GDM1 (cell line): ENCODE measurements around the gene FRK.
"Not testable (repeated sequence)": the region's sequence is repeated elsewhere in the genome, so short reads cannot be mapped to it uniquely, and the experiment has no call there.

Source experiments
- DNase-seq: peaks from one replicate; lab custom pipeline; 2025; lab: John Stamatoyannopoulos, UW

Gene FRK

GRCh38 chr6:116008470-116009243 lies 52.0 kb downstream of the FRK start:
- no peak for DNase-seq

GRCh38 chr6:116004841-116005815 lies 55.6 kb downstream of the FRK start:
- no peak for DNase-seq

- no peak for DNase-seq
Observed at GRCh38 chr6:116003668-116004067, 57.0 kb downstream of the FRK start.

GRCh38 chr6:116002756-116003155 lies 57.9 kb downstream of the FRK start:
- no peak for DNase-seq

- no peak for DNase-seq
Observed at GRCh38 chr6:115999235-115999634, 61.5 kb downstream of the FRK start.

GRCh38 chr6:115997990-115998585 lies 62.6 kb downstream of the FRK start:
- DNase-seq: no peak

GRCh38 chr6:115986026-115986425 lies 74.7 kb downstream of the FRK start:
- DNase-seq: no peak

- DNase-seq: no peak
Observed at GRCh38 chr6:115984809-115985208, 75.9 kb downstream of the FRK start.

- DNase-seq: no peak
Observed at GRCh38 chr6:115983998-115984397, 76.7 kb downstream of the FRK start.

- no peak for DNase-seq
Observed at GRCh38 chr6:115982453-115982852, 78.2 kb downstream of the FRK start.

GRCh38 chr6:115977220-115977619 lies 83.5 kb downstream of the FRK start:
- no peak for DNase-seq

GRCh38 chr6:115976321-115976870 lies 84.3 kb downstream of the FRK start:
- no peak for DNase-seq

GRCh38 chr6:115972679-115973078 lies 88.0 kb downstream of the FRK start:
- DNase-seq: no peak

- DNase-seq: no peak
Observed at GRCh38 chr6:115971785-115972184, 88.9 kb downstream of the FRK start.

GRCh38 chr6:115969930-115970273 lies 90.8 kb downstream of the FRK start:
- DNase-seq: no peak

- DNase-seq: no peak
Observed at GRCh38 chr6:115969207-115969929, 91.3 kb downstream of the FRK start.

GRCh38 chr6:115960286-115960685 lies 100.4 kb downstream of the FRK start:
- not testable (repeated sequence) for DNase-seq

GRCh38 chr6:115958958-115959357 lies 101.7 kb downstream of the FRK start:
- no peak for DNase-seq

GRCh38 chr6:115954740-115955139 lies 106.0 kb downstream of the FRK start:
- no peak for DNase-seq

GRCh38 chr6:115948751-115949150 lies 111.9 kb downstream of the FRK start:
- no peak for DNase-seq

GRCh38 chr6:115947966-115948541 lies 112.6 kb downstream of the FRK start:
- DNase-seq: no peak
